Mammary epithelial cell (primary cell): ENCODE measurements around the gene STIM1.

ENCODE experiments used
- CTCF ChIP-seq, 2 donors: IDR thresholded peaks in 1 of 2; conservative IDR thresholded peaks in 1 of 2; 2 replicates each; pipeline ENCODE4 v1.5.1; 2011 to 2012; ENCODE audit warnings: inconsistent platforms in 2 of 2, low read length in 2 of 2, mild to moderate bottlenecking in 2 of 2, control low read depth in 1 of 2, low read depth in 1 of 2; ENCODE audit not compliant: insufficient read depth in 1 of 2; ENCODE audit errors: extremely low read depth in 1 of 2
- EZH2 ChIP-seq: IDR thresholded peaks from 2 replicates; pipeline ENCODE4 v1.6.1; 2012; ENCODE audit warnings: low read length, inconsistent platforms, borderline replicate concordance

- TF ChIP-seq CTCF (conservative IDR thresholded peaks at IDR 0.05 in 1 of 2, IDR thresholded peaks at IDR 0.05 in 1 of 2; ENCODE audit: extremely low read depth in 1 of 2, insufficient read depth in 1 of 2, low read depth in 1 of 2, low read length in 2 of 2) (no peak), EZH2 (no peak)
Measured at GRCh38 chr11:4102711-4103110, 247.2 kb downstream of the STIM1 start.
